Transverse colon (tissue), 4 donors: ENCODE data around the gene PLEKHM2. TPM values are rescaled to one million over a fixed set of nuclear protein-coding genes. Genes with fewer than 3 reads are reported as not detected.

Source experiments
- DNase-seq: peaks from one replicate; pipeline ENCODE4 v3.0.0-alpha.2; 2019
- H3K27ac ChIP-seq, 4 donors: fragments of 200-600 bp; sonication (generic); 2 replicates each; pipeline ENCODE4 v1.5.1; 2016 to 2018; ENCODE audit warnings: inconsistent platforms in 4 of 4
- H3K27me3 ChIP-seq: fragments of 200-600 bp; sonication (generic); 2 replicates; pipeline ENCODE4 v1.5.1; 2017; ENCODE audit warnings: inconsistent platforms
- H3K36me3 ChIP-seq, 4 donors: fragments of 200-600 bp; sonication (generic); 2 replicates each; pipeline ENCODE4 v1.5.1; 2017 to 2019; ENCODE audit warnings: inconsistent platforms in 4 of 4
- H3K4me1 ChIP-seq, 4 donors: fragments of 200-600 bp; sonication (generic); 2 replicates each; pipeline ENCODE4 v1.5.1; 2017 to 2020; ENCODE audit warnings: inconsistent platforms in 4 of 4
- H3K4me3 ChIP-seq, 4 donors: fragments of 200-600 bp; sonication (generic); 1 replicate in 1 of 4; 2 replicates in 3 of 4; pipeline versions ENCODE4 v1.5.1 to v1.6.1; 2017 to 2019; ENCODE audit warnings: inconsistent platforms in 4 of 4
- H3K9me3 ChIP-seq, 2 donors: fragments of 200-600 bp; sonication (generic); 2 replicates each; pipeline ENCODE4 v1.5.1; 2017 to 2019; ENCODE audit warnings: inconsistent platforms in 2 of 2
- EP300 ChIP-seq: sonication (generic); formaldehyde crosslinking; IDR thresholded peaks from one replicate; pipeline ENCODE4 v1.6.1; 2017; ENCODE audit warnings: antibody characterized with exemption, low read depth
- POLR2A ChIP-seq: fragments of 450-650 bp; IDR thresholded peaks from one replicate; pipeline ENCODE4 v1.6.1; 2016; ENCODE audit warnings: antibody characterized with exemption, mild to moderate bottlenecking, moderate library complexity
- POLR2AphosphoS5 ChIP-seq, 3 donors: sonication (generic); formaldehyde crosslinking; IDR thresholded peaks; one replicate each; pipeline ENCODE4 v1.6.1; 2016; ENCODE audit warnings: antibody characterized with exemption in 3 of 3
- WGBS, 2 donors: methylation state at CpG; one replicate each; pipeline ENCODE4 v1.1.5; 2018; ENCODE audit warnings: low coverage in 1 of 2; 5-methylcytosine and 5-hydroxymethylcytosine counted together
- in situ Hi-C, 4 donors: fragments of 200-750 bp; cut with MboI; loops; one replicate each; pipeline versions ENCODE4 v1.15.0 to v1.15.1; 2017; ENCODE audit warnings: low sequenced_read_pairs in 3 of 4, low pct_ligation_motif_present in 1 of 4, low pct_unique_long_range_greater_than_20kb in 1 of 4
- intact Hi-C: fragments of 100-400 bp; cut with DNase I; formaldehyde crosslinking; loops from one replicate; pipeline ENCODE4 v1.15.1; 2023; ENCODE audit warnings: low total_unique reads
- total RNA-seq, 4 donors: library from RNA; depleted of rRNA; stranded (reverse); fragments of >200 nt; gene quantifications; one replicate each; pipeline ENCODE4 v1.1.0, GENCODE V29; 2016
- TF ChIP-seq, protein P1 (sequence below), 5 experiments: fragments of 200-600 bp in 3 of 5; fragments of 450-650 bp in 2 of 5; sonication (generic) in 3 of 5; IDR thresholded peaks; 1 replicate in 2 of 5; 2 replicates in 3 of 5; pipeline ENCODE4 v1.5.1; 2016 to 2017; ENCODE audit warnings: antibody characterized with exemption in 5 of 5, inconsistent platforms in 3 of 5, mild to moderate bottlenecking in 2 of 5, moderate library complexity in 1 of 5

The PLEKHM2 gene
- total RNA-seq, 4 donors from 2014 or later: 27.7 to 40.3 (median 33.0) TPM

DNA sequence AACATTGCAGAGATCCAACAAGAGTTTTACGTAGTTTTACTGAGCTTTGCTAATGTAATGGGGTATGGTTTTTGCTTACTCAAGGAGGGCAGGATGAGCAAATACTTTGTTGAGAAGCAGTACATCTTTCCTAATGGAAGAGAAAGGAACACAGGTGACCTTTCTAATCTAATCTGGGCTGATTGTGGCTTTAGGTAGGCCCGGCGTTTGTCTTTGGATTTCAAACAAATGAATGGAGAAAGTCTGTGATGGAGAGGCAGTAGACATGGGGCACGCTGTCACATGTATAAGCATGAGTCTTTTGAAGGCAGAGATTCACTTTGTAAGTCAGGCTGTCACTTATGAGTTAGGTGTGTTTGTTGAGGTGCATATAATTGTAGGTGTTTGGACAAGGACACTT, 1.7 kb downstream of the PLEKHM2 start:
- Histone ChIP-seq H3K4me3 (peak overlapping the region in 1 of 4 donors; percentile 87), H3K27me3 (no peaks in the 10 kb centered on the region), H3K27ac (peak overlapping the region; percentile 78 to 99 (median 92)), H3K36me3 (no peaks in the 10 kb centered on the region), H3K4me1 (peaks cover 7 to 42% (median 21%) of the 10 kb centered on the region in 4 donors), H3K9me3 (no peaks in the 10 kb centered on the region)
- no peak for TF ChIP-seq EP300
- no peak for TF ChIP-seq POLR2A
- no peak for TF ChIP-seq POLR2AphosphoS5 (IDR thresholded peaks at IDR 0.05)
- TF ChIP-seq, protein P1, sequence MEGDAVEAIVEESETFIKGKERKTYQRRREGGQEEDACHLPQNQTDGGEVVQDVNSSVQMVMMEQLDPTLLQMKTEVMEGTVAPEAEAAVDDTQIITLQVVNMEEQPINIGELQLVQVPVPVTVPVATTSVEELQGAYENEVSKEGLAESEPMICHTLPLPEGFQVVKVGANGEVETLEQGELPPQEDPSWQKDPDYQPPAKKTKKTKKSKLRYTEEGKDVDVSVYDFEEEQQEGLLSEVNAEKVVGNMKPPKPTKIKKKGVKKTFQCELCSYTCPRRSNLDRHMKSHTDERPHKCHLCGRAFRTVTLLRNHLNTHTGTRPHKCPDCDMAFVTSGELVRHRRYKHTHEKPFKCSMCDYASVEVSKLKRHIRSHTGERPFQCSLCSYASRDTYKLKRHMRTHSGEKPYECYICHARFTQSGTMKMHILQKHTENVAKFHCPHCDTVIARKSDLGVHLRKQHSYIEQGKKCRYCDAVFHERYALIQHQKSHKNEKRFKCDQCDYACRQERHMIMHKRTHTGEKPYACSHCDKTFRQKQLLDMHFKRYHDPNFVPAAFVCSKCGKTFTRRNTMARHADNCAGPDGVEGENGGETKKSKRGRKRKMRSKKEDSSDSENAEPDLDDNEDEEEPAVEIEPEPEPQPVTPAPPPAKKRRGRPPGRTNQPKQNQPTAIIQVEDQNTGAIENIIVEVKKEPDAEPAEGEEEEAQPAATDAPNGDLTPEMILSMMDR (IDR thresholded peaks at IDR 0.05): no peak
- in situ Hi-C loops (no loop called here), intact Hi-C loops (loop anchor here (2.0 kb wide), 1 partner anchor 57 kb away; the partner anchor contains the start of gene TMEM82)
- DNase-seq: no peak
- 63 to 74% methylated on average over 4 of the region's 4 CpGs for WGBS, 2 donors

DNA sequence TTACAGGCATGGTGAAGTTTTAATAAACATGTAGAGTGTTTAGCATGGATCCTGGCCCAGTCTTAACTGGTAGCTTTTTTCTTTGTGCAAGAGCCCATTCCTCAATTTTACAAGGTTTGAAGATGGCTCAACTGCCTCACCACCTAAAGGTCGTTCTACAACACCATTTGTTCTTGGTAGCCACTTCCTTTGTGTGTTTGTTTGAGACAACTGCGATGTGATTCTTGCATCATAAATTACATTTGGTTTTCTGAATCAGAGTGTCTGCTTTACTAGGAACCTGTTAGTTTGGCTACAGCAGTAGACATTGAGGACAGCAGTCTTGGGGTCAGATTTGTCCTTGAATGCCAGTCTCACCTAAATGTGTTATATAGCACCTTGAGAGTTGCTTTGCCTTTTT, 3.3 kb downstream of the PLEKHM2 start:
- H3K36me3 ChIP-seq: no peaks in the 10 kb centered on the region
- no peak overlapping the region for H3K4me3 ChIP-seq
- TF ChIP-seq POLR2AphosphoS5 (IDR thresholded peaks at IDR 0.05): no peak
- no peak for TF ChIP-seq EP300
- TF ChIP-seq POLR2A: no peak
- TF ChIP-seq, protein P1 (IDR thresholded peaks at IDR 0.05): no peak
- H3K4me1 ChIP-seq: peaks cover 7 to 40% (median 23%) of the 10 kb centered on the region in 4 donors
- DNase-seq: no peak
- no peaks in the 10 kb centered on the region for H3K27me3 ChIP-seq
- in situ Hi-C loops: no loop called here
- 76% methylated on average over 2 of the region's 2 CpGs for WGBS, 2 donors
- intact Hi-C loops: no loop called here
- H3K9me3 ChIP-seq: no peaks in the 10 kb centered on the region
- H3K27ac ChIP-seq: no peak overlapping the region

DNA sequence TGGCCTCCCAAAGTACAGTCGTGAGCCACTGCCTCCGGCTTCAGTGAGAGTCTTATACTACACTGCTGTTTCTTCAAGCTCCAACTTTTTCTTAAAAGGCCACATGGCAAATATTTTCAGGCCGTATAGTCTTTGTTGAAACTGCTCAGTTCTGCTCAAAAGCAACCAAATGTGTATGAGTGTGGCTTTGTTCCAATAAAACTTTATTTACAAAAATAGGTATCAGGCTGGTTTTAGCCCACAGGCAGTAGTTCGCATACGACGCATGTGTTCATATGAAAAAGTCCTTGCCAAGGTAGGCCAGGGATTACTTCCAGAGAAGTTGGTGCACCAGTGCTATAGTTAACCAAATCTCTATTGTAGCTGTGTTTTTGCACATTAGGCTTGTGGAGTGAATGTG, 6.2 kb downstream of the PLEKHM2 start:
- H3K27ac ChIP-seq: no peak overlapping the region
- in situ Hi-C loops: no loop called here
- peaks cover 4 to 27% (median 10%) of the 10 kb centered on the region in 4 donors for H3K4me1 ChIP-seq
- H3K36me3 ChIP-seq: no peaks in the 10 kb centered on the region
- no peaks in the 10 kb centered on the region for H3K27me3 ChIP-seq
- no peaks in the 10 kb centered on the region for H3K9me3 ChIP-seq
- WGBS, 2 donors: 96% methylated on average over 6 of the region's 6 CpGs; no CpG with 5 or more reads in 1 of the 2 donors
- no peak overlapping the region for H3K4me3 ChIP-seq
- no peak for DNase-seq
- TF ChIP-seq, protein P1 (IDR thresholded peaks at IDR 0.05): no peak
- TF ChIP-seq EP300 (no peak), POLR2A (no peak), POLR2AphosphoS5 (IDR thresholded peaks at IDR 0.05) (no peak)
- intact Hi-C loops: no loop called here

DNA sequence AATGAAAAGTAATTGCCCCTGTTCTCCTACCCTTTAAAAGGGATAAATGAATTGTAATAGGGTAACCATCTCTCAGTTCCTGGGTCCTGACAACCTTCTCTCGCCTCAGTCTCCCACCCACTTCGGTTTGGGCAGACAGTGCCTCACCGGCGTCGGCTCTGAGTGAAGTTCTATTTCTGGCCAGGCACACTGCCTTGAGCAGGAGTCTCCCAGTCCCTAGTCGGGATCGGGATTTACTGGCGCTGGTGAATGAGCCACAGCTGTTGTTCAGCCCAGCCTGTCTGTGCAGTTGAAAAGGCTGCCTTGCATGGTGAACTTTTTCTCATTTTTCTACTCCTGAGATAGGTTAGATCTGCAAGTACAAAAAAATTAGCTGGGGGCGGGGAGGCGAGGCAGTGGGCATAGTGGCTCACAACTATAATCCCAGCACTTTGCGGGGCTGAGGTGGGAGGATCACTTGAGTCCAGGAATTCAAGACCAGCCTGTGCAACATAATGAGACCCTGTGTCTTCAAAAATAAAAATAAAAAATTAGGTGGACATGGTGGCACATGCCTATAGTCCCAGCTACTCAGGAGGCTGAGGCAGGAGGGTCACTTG, 7.4 kb downstream of the PLEKHM2 start:
- no peaks in the 10 kb centered on the region for H3K9me3 ChIP-seq
- H3K36me3 ChIP-seq: no peaks in the 10 kb centered on the region
- TF ChIP-seq EP300 (no peak), POLR2A (no peak), POLR2AphosphoS5 (IDR thresholded peaks at IDR 0.05) (no peak)
- TF ChIP-seq, protein P1 (IDR thresholded peaks at IDR 0.05): no peak
- H3K27ac ChIP-seq: no peak overlapping the region
- peaks cover 0 to 17% (median 2%) of the 10 kb centered on the region in 4 donors for H3K4me1 ChIP-seq
- H3K4me3 ChIP-seq: no peak overlapping the region
- in situ Hi-C loops (no loop called here), intact Hi-C loops (no loop called here)
- WGBS, 2 donors: 67 to 73% methylated on average over 6 to 11 of the region's 11 CpGs
- no peaks in the 10 kb centered on the region for H3K27me3 ChIP-seq
- no peak for DNase-seq
